GM23338 (cell line): Measurements from ENCODE around the gene SMURF1. TPM values are rescaled to one million over a fixed set of nuclear protein-coding genes. Genes with fewer than 3 reads are reported as not detected.

Experiments
- ATAC-seq: fragments of 200-7000 bp; cut with Tn5 transposase; 3 replicates; pipeline ENCODE4 v1.9.1; 2020
- DNase-seq: peaks from one replicate; pipeline ENCODE4 v3.0.0-alpha.2; 2015; ENCODE audit warnings: low spot score
- H2AFZ ChIP-seq: fragments of 200-600 bp; sonication (generic); 2 replicates; pipeline ENCODE4 v1.8.0; 2016; ENCODE audit warnings: antibody characterized with exemption, mild to moderate bottlenecking, moderate library complexity
- H3F3A ChIP-seq: fragments of 200-600 bp; sonication (generic); replicated peaks from 2 replicates; pipeline ENCODE4 v1.8.0; 2017; ENCODE audit warnings: antibody characterized with exemption, mixed run types, low read depth
- H3K27ac ChIP-seq: fragments of 200-600 bp; sonication (generic); 2 replicates; pipeline ENCODE4 v1.6.1; 2016; ENCODE audit warnings: low read depth
- H3K27me3 ChIP-seq: fragments of 200-600 bp; sonication (generic); 2 replicates; pipeline ENCODE4 v1.8.0; 2016; ENCODE audit warnings: mild to moderate bottlenecking, mixed run types, moderate library complexity; ENCODE audit not compliant: insufficient read depth
- H3K36me3 ChIP-seq: fragments of 200-600 bp; sonication (generic); 2 replicates; pipeline ENCODE4 v1.8.0; 2016; ENCODE audit warnings: mild to moderate bottlenecking; ENCODE audit not compliant: insufficient read depth
- H3K4me1 ChIP-seq: fragments of 200-600 bp; sonication (generic); 2 replicates; pipeline ENCODE4 v1.8.0; 2016; ENCODE audit warnings: mild to moderate bottlenecking, moderate library complexity; ENCODE audit not compliant: insufficient read depth
- H3K4me2 ChIP-seq: fragments of 200-600 bp; sonication (generic); 2 replicates; pipeline ENCODE4 v1.7.1; 2017; ENCODE audit warnings: mixed run types
- H3K4me3 ChIP-seq: fragments of 200-600 bp; sonication (generic); 2 replicates; pipeline ENCODE4 v1.6.1; 2016; ENCODE audit warnings: mixed run types
- H3K79me2 ChIP-seq: fragments of 200-600 bp; sonication (generic); replicated peaks from 2 replicates; pipeline ENCODE4 v1.8.0; 2017; ENCODE audit warnings: mild to moderate bottlenecking; ENCODE audit not compliant: insufficient read depth
- H3K9me2 ChIP-seq: fragments of 200-600 bp; sonication (generic); 2 replicates; pipeline ENCODE4 v1.8.0; 2017; ENCODE audit not compliant: insufficient read depth
- H4K20me1 ChIP-seq: fragments of 200-600 bp; sonication (generic); replicated peaks from 2 replicates; pipeline ENCODE4 v1.8.0; 2017; ENCODE audit warnings: mild to moderate bottlenecking; ENCODE audit not compliant: insufficient read depth
- H3K27ac Mint-ChIP-seq: 2 replicates; pipeline ENCODE4 v1.8.0; 2020; ENCODE audit warnings: inconsistent platforms, mild to moderate bottlenecking, moderate library complexity, mixed read lengths
- H3K27me3 Mint-ChIP-seq: 3 replicates; pipeline ENCODE4 v1.8.0; 2022; ENCODE audit warnings: low read depth, mild to moderate bottlenecking, moderate library complexity, mixed read lengths, inconsistent platforms; ENCODE audit not compliant: insufficient read depth, poor library complexity
- H3K36me3 Mint-ChIP-seq: 3 replicates; pipeline ENCODE4 v1.8.0; 2021; ENCODE audit warnings: low read depth, mild to moderate bottlenecking, inconsistent platforms, moderate library complexity, mixed read lengths
- H3K4me1 Mint-ChIP-seq: 3 replicates; pipeline ENCODE4 v1.8.0; 2020; ENCODE audit warnings: mild to moderate bottlenecking, inconsistent platforms, mixed read lengths
- H3K4me3 Mint-ChIP-seq: 3 replicates; pipeline ENCODE4 v1.8.0; 2021; ENCODE audit warnings: moderate library complexity, mild to moderate bottlenecking, inconsistent platforms, mixed read lengths
- H3K9me3 Mint-ChIP-seq: 3 replicates; pipeline ENCODE4 v1.8.0; 2020; ENCODE audit warnings: moderate library complexity, mild to moderate bottlenecking, inconsistent platforms, mixed read lengths
- CREB1 ChIP-seq: fragments of 250-450 bp; sonication (Bioruptor Pico); IDR thresholded peaks from 2 replicates; pipeline ENCODE4 v1.5.0; 2020; ENCODE audit warnings: low read depth, mild to moderate bottlenecking, moderate library complexity
- CTCF ChIP-seq, 2 experiments: fragments of 200-600 bp in 1 of 2; sonication (generic) in 1 of 2; conservative IDR thresholded peaks; 2 replicates each; pipeline versions ENCODE4 v1.5.1 to v1.6.1; 2016 to 2017; ENCODE audit warnings: antibody characterized with exemption in 2 of 2, low read depth in 2 of 2, mild to moderate bottlenecking in 2 of 2, moderate library complexity in 1 of 2
- ETS1 ChIP-seq: IDR thresholded peaks from 2 replicates; pipeline ENCODE4 v1.6.1; 2016; ENCODE audit warnings: antibody characterized with exemption
- EZH2phosphoT487 ChIP-seq: fragments of 200-600 bp; sonication (generic); IDR thresholded peaks from one replicate; pipeline ENCODE4 v1.8.1; 2018; ENCODE audit warnings: antibody characterized with exemption; ENCODE audit not compliant: unreplicated experiment
- JUNB ChIP-seq: IDR thresholded peaks from one replicate; pipeline ENCODE4 v1.6.1; 2016; ENCODE audit warnings: antibody characterized with exemption; ENCODE audit not compliant: unreplicated experiment
- POLR2AphosphoS5 ChIP-seq: IDR thresholded peaks from 2 replicates; pipeline ENCODE4 v1.6.1; 2016; ENCODE audit warnings: antibody characterized with exemption, low read depth
- ZNF462 ChIP-seq: fragments of 250-450 bp; sonication (Bioruptor Pico); IDR thresholded peaks from 2 replicates; pipeline ENCODE4 v1.5.0; 2020; ENCODE audit warnings: mild to moderate bottlenecking, moderate library complexity
- polyA plus RNA-seq: library from polyadenylated mRNA; unstranded; fragments of >200 nt; fragmentation: Nextera tagmentation; extraction: Ambion mirVana; gene quantifications from 2 replicates; pipeline ENCODE4 v1.2.1, GENCODE V29; 2016
- total RNA-seq: library from RNA; depleted of rRNA; stranded (reverse); fragments of >200 nt; shearing (Covaris generic); gene quantifications from 2 replicates; pipeline ENCODE4 v1.2.3, GENCODE V29; 2014

SMURF1 gene
- total and polyA plus RNA-seq, 2 experiments from 2014 or later, result 5.8 to 23.9 TPM

GRCh38 chr7:99036546-99037111 lies 107.3 kb downstream of the SMURF1 start:
- Histone ChIP-seq H3K4me3 (no peak overlapping the region), H3K4me2 (no peak overlapping the region), H3K9me2 (no peaks in the 10 kb centered on the region), H3K27me3 (no peaks in the 10 kb centered on the region), H4K20me1 (no peaks in the 10 kb centered on the region; the same call in 1 of the 2 replicates), H3K79me2 (no peaks in the 10 kb centered on the region), H3F3A (0 out of 2 replicates have a peak, but pooled peaks cover 4% of the 10 kb centered on the region), H3K36me3 (peaks cover 34% of the 10 kb centered on the region), H3K27ac (no peak overlapping the region), H2AFZ (no peak overlapping the region), H3K4me1 (no peaks in the 10 kb centered on the region)
- TF ChIP-seq CTCF (conservative IDR thresholded peaks at IDR 0.05; ENCODE audit: low read depth in 2 of 2) (peak; percentile 65 to 67), EZH2phosphoT487 (no peak)
- Mint-ChIP-seq H3K4me3 (no peak overlapping the region), H3K27me3 (peaks cover 28% of the 10 kb centered on the region), H3K36me3 (peaks cover 87% of the 10 kb centered on the region), H3K9me3 (no peaks in the 10 kb centered on the region), H3K4me1 (0 out of 3 replicates have a peak, but pooled peaks cover 3% of the 10 kb centered on the region), H3K27ac (peak overlapping the region; percentile 88)
- peak; percentile 86 for DNase-seq
- peak; percentile 87 for ATAC-seq

GRCh38 chr7:99035723-99036545 lies 108.0 kb downstream of the SMURF1 start:
- no peaks in the 10 kb centered on the region for H3K4me1 ChIP-seq
- H3K9me3 Mint-ChIP-seq, result no peaks in the 10 kb centered on the region
- H3F3A ChIP-seq, result 0 out of 2 replicates have a peak, but pooled peaks cover 4% of the 10 kb centered on the region
- H3K4me2 ChIP-seq, result no peak overlapping the region
- H3K4me3 ChIP-seq, result no peak overlapping the region
- no peak overlapping the region for H3K4me3 Mint-ChIP-seq
- ATAC-seq (no peak), DNase-seq (no peak)
- H3K27me3 ChIP-seq, result no peaks in the 10 kb centered on the region
- H4K20me1 ChIP-seq, result no peaks in the 10 kb centered on the region; the same call in 1 of the 2 replicates
- H3K4me1 Mint-ChIP-seq, result 0 out of 3 replicates have a peak, but pooled peaks cover 3% of the 10 kb centered on the region
- H3K36me3 Mint-ChIP-seq, result peaks cover 91% of the 10 kb centered on the region
- H3K79me2 ChIP-seq, result no peaks in the 10 kb centered on the region
- H3K36me3 ChIP-seq, result peaks cover 41% of the 10 kb centered on the region
- no peak overlapping the region for H2AFZ ChIP-seq
- no peak overlapping the region for H3K27ac ChIP-seq
- peak overlapping the region; percentile 88; the same call in 1 of the 2 replicates for H3K27ac Mint-ChIP-seq
- peaks cover 28% of the 10 kb centered on the region for H3K27me3 Mint-ChIP-seq
- no peaks in the 10 kb centered on the region for H3K9me2 ChIP-seq
- TF ChIP-seq POLR2AphosphoS5 (no peak), EZH2phosphoT487 (no peak), ZNF462 (CRISPR knock-in tag) (no peak), CREB1 (CRISPR knock-in tag) (no peak), ETS1 (no peak), CTCF (conservative IDR thresholded peaks at IDR 0.05; ENCODE audit: low read depth in 2 of 2) (no peak), JUNB (no peak)
